OCI-LY1 (cell line): ENCODE measurements around the gene YEATS4.
"Not testable (repeated sequence)": the region's sequence is repeated elsewhere in the genome, so short reads cannot be mapped to it uniquely, and the experiment has no call there.

Source experiments
- H2AFZ ChIP-seq: fragments of 200-600 bp; sonication (generic), shearing (Covaris generic); 2 replicates; pipeline ENCODE4 v1.6.0; 2014; ENCODE audit warnings: antibody characterized with exemption, mild to moderate bottlenecking, low read length
- H3F3A ChIP-seq: fragments of 200-600 bp; sonication (generic), shearing (Covaris generic); 2 replicates; pipeline ENCODE4 v1.6.0; 2014; ENCODE audit warnings: mild to moderate bottlenecking, antibody characterized with exemption, low read length, moderate library complexity; ENCODE audit not compliant: insufficient read depth
- H3K27ac ChIP-seq: fragments of 200-600 bp; sonication (generic); 2 replicates; pipeline ENCODE4 v1.5.1; 2014; ENCODE audit warnings: low read length, mixed run types, mild to moderate bottlenecking, low read depth; ENCODE audit not compliant: poor library complexity, severe bottlenecking
- H3K27me3 ChIP-seq: fragments of 200-600 bp; sonication (generic); 2 replicates; pipeline ENCODE4 v1.6.0; 2014; ENCODE audit warnings: antibody characterized with exemption, mild to moderate bottlenecking, low read length, moderate library complexity; ENCODE audit not compliant: insufficient read depth
- H3K36me3 ChIP-seq: fragments of 200-600 bp; sonication (generic); 2 replicates; pipeline ENCODE4 v1.6.1; 2014; ENCODE audit warnings: mild to moderate bottlenecking, antibody characterized with exemption, low read length, moderate library complexity, mixed read lengths; ENCODE audit not compliant: insufficient read depth
- H3K4me1 ChIP-seq: fragments of 200-600 bp; sonication (generic); 2 replicates; pipeline ENCODE4 v1.5.1; 2014; ENCODE audit warnings: mild to moderate bottlenecking, low read length, moderate library complexity; ENCODE audit not compliant: insufficient read depth, severe bottlenecking
- H3K4me2 ChIP-seq: fragments of 200-600 bp; sonication (generic), shearing (Covaris generic); 2 replicates; pipeline ENCODE4 v1.6.1; 2014; ENCODE audit warnings: low read length
- H3K4me3 ChIP-seq: fragments of 200-600 bp; sonication (generic); 2 replicates; pipeline ENCODE4 v1.5.1; 2014; ENCODE audit warnings: low read length, low read depth, mild to moderate bottlenecking, mixed read lengths; ENCODE audit not compliant: poor library complexity, severe bottlenecking
- H3K79me2 ChIP-seq: fragments of 200-600 bp; shearing (Covaris generic); 2 replicates; pipeline ENCODE4 v1.6.1; 2016; ENCODE audit warnings: mixed run types, low read length, mixed read lengths; ENCODE audit not compliant: insufficient read depth
- H3K9ac ChIP-seq: fragments of 200-600 bp; sonication (generic), shearing (Covaris generic); 2 replicates; pipeline ENCODE4 v1.6.1; 2014; ENCODE audit warnings: mild to moderate bottlenecking, low read length, mixed read lengths
- H3K9me2 ChIP-seq: fragments of 200-600 bp; sonication (generic), shearing (Covaris generic); 2 replicates; pipeline ENCODE4 v1.6.1; 2014; ENCODE audit warnings: low read depth, mild to moderate bottlenecking, low read length, mixed read lengths
- H3K9me3 ChIP-seq: fragments of 200-600 bp; shearing (Covaris generic); 2 replicates; pipeline ENCODE4 v1.6.1; 2014; ENCODE audit warnings: low read length, mixed read lengths
- H4K20me1 ChIP-seq: fragments of 200-600 bp; sonication (generic), shearing (Covaris generic); 2 replicates; pipeline ENCODE4 v1.6.0; 2016; ENCODE audit warnings: mild to moderate bottlenecking, low read length; ENCODE audit not compliant: insufficient read depth
- CTCF ChIP-seq: fragments of 200-600 bp; sonication (generic), shearing (Covaris generic); IDR thresholded peaks from 2 replicates; pipeline ENCODE4 v1.5.1; 2017; ENCODE audit warnings: mild to moderate bottlenecking, antibody characterized with exemption, low read length, moderate library complexity, mixed read lengths
- EZH2 ChIP-seq: fragments of 200-600 bp; sonication (generic), shearing (Covaris generic); IDR thresholded peaks from 2 replicates; pipeline ENCODE4 v1.8.0; 2017; ENCODE audit warnings: borderline replicate concordance, mixed run types, mild to moderate bottlenecking, antibody characterized with exemption, low read length, moderate library complexity, mixed read lengths

The YEATS4 gene

GRCh38 chr12:69359531-69360347, at the start of gene YEATS4:
Gene YEATS4 (plus strand): TSS chr12:69359743. CDS start chr12:69359973, 230 bp downstream.
- Histone ChIP-seq H3K4me3 (peak within 1 kb of the TSS; percentile 73), H3K27ac (peak within 1 kb of the TSS; percentile 87), H3K9ac (peak within 1 kb of the TSS; percentile 90), H3F3A (no peaks in the 10 kb centered on the region), H3K9me2 (no peaks in the 10 kb centered on the region), H3K9me3 (no peaks in the 10 kb centered on the region), H3K36me3 (peaks cover 29% of the 10 kb centered on the region), H3K4me2 (peak within 1 kb of the TSS; percentile 77), H3K4me1 (peaks cover 32% of the 10 kb centered on the region), H4K20me1 (no peaks in the 10 kb centered on the region), H3K79me2 (peaks cover 35% of the 10 kb centered on the region), H3K27me3 (no peaks in the 10 kb centered on the region), H2AFZ (peak within 1 kb of the TSS; percentile 95)
- TF ChIP-seq CTCF (no peak), EZH2 (no peak)

GRCh38 chr12:69313209-69313608, 46.3 kb upstream of the YEATS4 start:
- Histone ChIP-seq H3K4me3 (no peak overlapping the region), H4K20me1 (no peaks in the 10 kb centered on the region), H3K4me1 (no peaks in the 10 kb centered on the region), H3K36me3 (no peaks in the 10 kb centered on the region), H3K4me2 (no peak overlapping the region), H3K79me2 (no peaks in the 10 kb centered on the region), H3K9me3 (no peaks in the 10 kb centered on the region), H3K27me3 (no peaks in the 10 kb centered on the region), H3F3A (no peaks in the 10 kb centered on the region), H2AFZ (no peak overlapping the region), H3K27ac (no peak overlapping the region), H3K9me2 (no peaks in the 10 kb centered on the region), H3K9ac (no peak overlapping the region)
- TF ChIP-seq EZH2 (no peak), CTCF (no peak)

- not testable (repeated sequence) for H3K9me3 ChIP-seq, H3K27ac ChIP-seq, H3K79me2 ChIP-seq, H3K4me3 ChIP-seq, H3K36me3 ChIP-seq, H2AFZ ChIP-seq, H3K9me2 ChIP-seq, H3F3A ChIP-seq, H3K9ac ChIP-seq, H4K20me1 ChIP-seq, H3K27me3 ChIP-seq, H3K4me2 ChIP-seq, H3K4me1 ChIP-seq
Observed at GRCh38 chr12:69316784-69317183, 42.8 kb upstream of the YEATS4 start.

GRCh38 chr12:69317233-69317632, 42.3 kb upstream of the YEATS4 start:
- not testable (repeated sequence) for H3K79me2 ChIP-seq, H4K20me1 ChIP-seq, H3K9ac ChIP-seq, H3K4me1 ChIP-seq, H3F3A ChIP-seq, H3K27ac ChIP-seq, H3K27me3 ChIP-seq, H3K4me2 ChIP-seq, H3K9me3 ChIP-seq, H3K4me3 ChIP-seq, H3K36me3 ChIP-seq, H2AFZ ChIP-seq, H3K9me2 ChIP-seq
